A549 (cell line): ENCODE measurements around the gene ARHGEF1.

ENCODE experiments used
- BHLHE40 ChIP-seq: IDR thresholded peaks from 2 replicates; pipeline ENCODE4 v1.6.1; 2012; ENCODE audit warnings: low read depth, low read length, inconsistent platforms
- CTCF ChIP-seq: fragments of >200 bp; sonication (Bioruptor Twin); formaldehyde crosslinking; IDR thresholded peaks from 3 replicates; pipeline ENCODE4 v1.5.1; 2016
- EP300 ChIP-seq, 2 experiments: fragments of >200 bp; sonication (Bioruptor Twin); formaldehyde crosslinking; IDR thresholded peaks; 2 replicates in 1 of 2; 3 replicates in 1 of 2; pipeline ENCODE4 v1.6.1; 2016 to 2017
- HOXB13 ChIP-seq: fragments of 250-450 bp; sonication (Bioruptor Pico); IDR thresholded peaks from 2 replicates; pipeline ENCODE4 v1.5.0; 2020; ENCODE audit warnings: low read depth, mild to moderate bottlenecking, moderate library complexity
- MYC ChIP-seq: IDR thresholded peaks from 2 replicates; pipeline ENCODE4 v1.6.1; 2012; ENCODE audit warnings: mild to moderate bottlenecking, inconsistent platforms, low read length, improper control_type of control experiment, borderline replicate concordance
- POLR2A ChIP-seq: IDR thresholded peaks from 2 replicates; pipeline ENCODE4 v1.6.1; 2012; ENCODE audit warnings: mild to moderate bottlenecking, low read length
- RCOR1 ChIP-seq: fragments of 150-350 bp; IDR thresholded peaks from 2 replicates; pipeline ENCODE4 v1.6.1; 2014; ENCODE audit warnings: antibody characterized with exemption, low read length, low read depth

- TF ChIP-seq CTCF (no peak), BHLHE40 (no peak), POLR2A (no peak), HOXB13 (CRISPR knock-in tag) (no peak), EP300 (IDR thresholded peaks at IDR 0.05) (no peak), RCOR1 (no peak), MYC (no peak)
These were observed 29.1 kb downstream of the ARHGEF1 start for GRCh38 chr19:41911889-41912731.
